Kidney tubule cell (primary cell): ENCODE measurements around the gene ZNRD2.

Source experiments
- DNase-seq: peaks from one replicate; pipeline ENCODE4 v3.0.0-alpha.2; 2018; ENCODE audit warnings: low spot score

ZNRD2 gene

GRCh38 chr11:65538232-65538914 lies 31.9 kb upstream of the ZNRD2 start:
- no peak for DNase-seq

GRCh38 chr11:65538915-65539743 lies 31.1 kb upstream of the ZNRD2 start:
- DNase-seq = no peak

DNA sequence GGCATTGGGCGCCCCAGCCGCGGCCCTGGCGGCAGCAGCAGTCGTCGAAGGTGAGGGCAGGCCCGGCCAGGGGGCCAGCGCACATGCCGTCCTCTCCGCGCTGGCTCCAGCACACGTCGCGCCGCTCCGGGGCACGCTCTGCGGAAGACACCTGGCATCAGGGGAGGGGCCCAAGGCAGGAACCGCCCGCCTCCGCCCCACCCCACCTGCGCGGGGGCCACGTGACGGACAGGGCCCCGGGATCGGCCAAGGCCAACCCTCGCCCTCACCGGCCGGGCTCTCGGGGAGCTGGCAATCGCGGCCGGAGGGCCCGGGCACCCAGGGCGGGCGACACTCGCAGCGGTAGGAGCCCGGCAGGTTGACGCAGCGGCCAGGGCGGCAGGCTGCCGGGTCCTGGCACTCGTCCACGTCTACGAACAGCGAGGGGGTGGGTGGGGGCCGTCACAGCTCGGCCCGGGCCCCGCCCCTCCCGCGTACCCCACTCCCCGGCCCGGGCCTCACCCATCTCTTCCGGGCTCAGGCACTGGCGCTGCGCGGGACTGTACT lies 30.5 kb upstream of the ZNRD2 start:
- peak; percentile 64 for DNase-seq

GRCh38 chr11:65540290-65541092 lies 29.8 kb upstream of the ZNRD2 start:
- peak; percentile 89 for DNase-seq

- DNase-seq = no peak
Observed at GRCh38 chr11:65541093-65541982, 28.9 kb upstream of the ZNRD2 start.

DNA sequence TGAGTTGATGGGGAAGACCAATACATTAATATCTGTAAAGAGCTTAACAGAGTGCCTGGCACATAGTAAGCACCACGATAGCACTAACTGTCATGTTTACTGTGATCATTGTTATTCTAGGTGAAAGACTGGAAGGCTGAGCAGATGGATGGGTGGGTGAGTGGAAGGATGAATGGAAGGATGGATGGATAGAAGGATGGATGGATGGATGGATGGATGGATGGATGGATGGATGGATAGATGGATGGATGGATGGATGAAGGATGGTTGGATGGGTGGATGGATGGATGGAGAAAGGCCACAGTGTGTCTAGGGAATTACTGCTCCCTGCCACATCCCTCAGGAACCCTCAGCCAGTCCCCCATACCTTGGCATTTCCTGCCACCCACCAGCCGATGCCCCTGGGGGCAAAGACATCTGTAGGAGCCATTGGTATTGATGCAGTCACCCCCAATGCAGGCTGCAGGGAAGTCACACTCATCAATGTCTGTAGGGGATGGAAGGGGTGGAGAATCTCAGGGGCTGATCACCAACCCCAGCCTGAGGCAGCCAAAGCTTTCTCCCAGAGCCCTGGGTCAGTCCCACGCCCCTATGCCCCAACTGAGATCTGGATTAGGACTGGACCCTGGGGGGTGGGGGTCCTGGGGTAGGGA lies 27.4 kb upstream of the ZNRD2 start:
- DNase-seq = no peak

GRCh38 chr11:65545853-65546216 lies 24.4 kb upstream of the ZNRD2 start:
- DNase-seq = no peak

DNA sequence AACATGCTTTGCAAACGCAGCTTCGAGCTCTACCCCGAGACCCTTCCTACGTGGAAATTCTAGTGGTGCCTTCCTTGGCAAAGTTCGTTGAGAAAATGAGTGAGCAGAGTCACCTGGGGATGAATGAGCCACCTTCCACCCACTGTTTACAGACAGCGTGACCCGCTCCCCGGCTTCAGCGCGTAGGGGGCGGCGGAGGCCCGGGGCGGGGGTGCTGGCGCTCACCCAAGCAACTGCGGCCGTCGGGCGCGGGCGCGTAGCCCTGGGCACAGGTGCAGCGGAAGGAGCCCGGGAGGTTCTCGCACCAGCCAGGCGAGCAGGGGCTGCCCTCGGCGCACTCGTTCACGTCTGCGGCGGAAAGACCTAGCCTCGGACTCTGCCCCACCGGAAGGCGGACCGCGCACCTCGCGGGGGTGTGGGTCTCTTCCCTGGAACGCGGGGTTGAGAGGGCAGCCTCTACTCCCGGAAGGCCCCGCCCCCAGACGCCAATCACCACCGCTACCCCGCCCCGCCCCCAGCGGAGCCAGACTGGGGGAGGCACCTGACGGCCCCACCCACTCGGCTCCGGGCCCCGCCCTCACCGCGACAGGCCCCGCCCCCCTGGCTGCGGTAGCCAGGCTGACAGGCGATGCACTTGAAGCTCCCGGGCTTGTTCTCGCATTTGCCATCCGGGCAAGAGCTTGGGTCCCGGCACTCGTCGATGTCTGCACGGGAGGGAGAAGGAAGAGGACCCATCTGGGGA lies 23.9 kb upstream of the ZNRD2 start:
- peak; percentile 86 for DNase-seq

DNA sequence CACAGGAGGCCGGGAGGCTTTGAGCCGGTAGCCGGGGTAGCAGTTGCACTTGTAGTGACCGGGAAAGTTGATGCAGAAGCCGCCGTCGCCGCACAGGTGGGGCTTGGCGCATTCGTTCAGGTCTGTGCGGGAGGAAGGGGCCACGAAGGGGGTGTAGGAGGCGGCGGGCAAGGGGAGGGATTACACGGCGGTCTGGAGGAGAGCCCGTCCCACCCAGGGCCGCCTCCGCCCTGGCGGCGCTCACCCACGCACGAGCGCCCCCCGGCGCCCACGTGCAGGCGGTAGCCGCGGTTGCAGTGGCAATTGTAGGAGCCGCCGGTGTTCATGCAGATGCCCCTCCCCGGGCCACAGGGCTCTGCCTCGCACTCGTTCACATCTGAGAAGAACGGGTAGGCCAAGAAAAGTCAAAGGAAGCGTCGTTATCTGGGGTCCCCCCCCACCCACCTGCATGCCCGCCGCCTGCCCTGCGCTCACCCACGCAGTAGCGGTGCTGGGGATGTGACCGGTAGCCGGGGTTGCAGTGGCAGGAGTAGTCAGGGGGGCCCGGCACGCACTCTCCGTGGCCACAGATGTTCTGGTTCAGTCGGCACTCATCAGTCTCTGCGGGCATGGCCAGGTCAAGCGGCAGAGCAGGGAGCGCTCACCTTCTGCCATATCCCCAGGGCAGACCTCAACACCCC lies 22.7 kb upstream of the ZNRD2 start:
- no peak for DNase-seq

GRCh38 chr11:65548395-65548794 lies 21.9 kb upstream of the ZNRD2 start:
- DNase-seq = no peak

- DNase-seq = peak; percentile 73
Observed at GRCh38 chr11:65549096-65549495, 21.2 kb upstream of the ZNRD2 start.

DNA sequence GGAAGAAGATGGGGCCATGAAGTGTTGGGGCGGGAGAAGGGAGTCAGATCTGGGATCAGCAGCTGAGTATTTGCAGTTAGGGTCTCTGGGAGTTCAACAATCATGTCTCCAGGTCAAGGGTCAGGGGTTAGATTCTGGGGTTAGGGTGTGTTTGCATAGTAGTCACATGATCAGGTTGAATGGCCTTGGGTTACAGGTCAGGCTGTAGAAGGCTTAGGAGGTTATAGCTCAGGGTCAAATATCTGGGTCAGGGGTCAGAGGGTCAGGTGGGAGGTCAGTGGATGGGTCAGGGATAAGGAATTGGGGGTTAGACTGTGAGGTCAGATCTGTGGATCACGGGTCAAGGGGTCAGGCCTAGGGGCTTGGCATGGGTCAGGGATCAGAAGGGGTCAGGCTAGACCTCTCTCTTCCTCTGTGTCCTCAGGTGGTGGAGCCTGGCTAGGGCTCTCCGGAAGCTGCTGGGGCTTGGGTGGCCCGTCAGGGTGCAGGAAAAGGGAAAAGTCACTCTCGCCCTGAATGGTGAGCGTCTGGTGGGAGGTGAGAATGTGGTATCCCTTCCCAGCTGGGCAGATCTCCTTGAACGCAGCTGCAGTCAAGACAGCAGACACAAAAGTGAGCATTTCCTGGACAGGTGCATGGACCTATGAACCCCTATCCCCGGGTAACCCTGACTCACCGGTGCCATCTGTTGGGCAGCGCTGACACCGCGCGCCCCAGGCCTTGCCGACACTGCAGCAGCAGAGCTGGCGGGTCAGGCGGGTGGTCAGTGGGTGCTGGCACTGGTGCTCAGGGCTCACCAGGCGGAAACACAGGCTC lies 18.5 kb upstream of the ZNRD2 start:
- peak; percentile 69 for DNase-seq

GRCh38 chr11:65552388-65552951 lies 17.8 kb upstream of the ZNRD2 start:
- DNase-seq = no peak

- no peak for DNase-seq
Observed at GRCh38 chr11:65553301-65554001, 16.8 kb upstream of the ZNRD2 start.

DNA sequence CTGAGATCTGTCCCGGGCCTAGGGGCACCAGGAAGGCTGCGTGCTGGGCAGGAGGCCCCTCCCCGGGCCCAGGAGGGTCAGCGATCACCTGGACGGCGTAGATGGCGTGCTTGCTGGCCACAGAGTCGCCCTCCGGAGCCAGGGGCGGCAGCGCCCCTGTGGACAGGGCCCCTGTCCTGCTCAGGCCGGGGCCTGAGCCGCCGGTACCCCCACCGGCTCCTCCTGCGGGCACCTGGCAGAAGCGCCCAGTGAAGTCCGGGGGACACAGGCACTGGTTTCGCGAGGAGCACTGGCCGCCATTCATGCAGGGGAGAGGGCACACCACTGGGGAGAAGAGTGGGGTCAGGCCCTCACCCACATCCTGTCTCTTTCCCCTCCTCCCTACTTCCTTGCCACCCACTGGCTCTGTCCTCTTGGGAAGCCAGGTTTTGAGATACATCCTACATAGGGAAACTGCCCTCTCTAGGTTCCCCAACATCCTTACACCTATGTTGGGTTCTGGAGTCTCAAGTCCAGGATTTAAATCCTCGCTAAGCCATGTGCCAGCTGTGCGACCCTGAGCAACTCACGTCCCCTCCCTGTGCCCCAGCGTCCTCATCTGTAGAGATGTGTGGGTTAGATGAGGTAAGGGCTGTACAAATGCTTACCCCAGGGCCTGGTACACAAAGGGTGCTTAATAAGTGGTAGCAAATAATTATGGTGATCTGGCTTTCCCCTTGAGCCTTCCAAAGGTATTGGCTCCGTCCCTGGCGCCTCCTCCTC lies 16.0 kb upstream of the ZNRD2 start:
- no peak for DNase-seq

DNA sequence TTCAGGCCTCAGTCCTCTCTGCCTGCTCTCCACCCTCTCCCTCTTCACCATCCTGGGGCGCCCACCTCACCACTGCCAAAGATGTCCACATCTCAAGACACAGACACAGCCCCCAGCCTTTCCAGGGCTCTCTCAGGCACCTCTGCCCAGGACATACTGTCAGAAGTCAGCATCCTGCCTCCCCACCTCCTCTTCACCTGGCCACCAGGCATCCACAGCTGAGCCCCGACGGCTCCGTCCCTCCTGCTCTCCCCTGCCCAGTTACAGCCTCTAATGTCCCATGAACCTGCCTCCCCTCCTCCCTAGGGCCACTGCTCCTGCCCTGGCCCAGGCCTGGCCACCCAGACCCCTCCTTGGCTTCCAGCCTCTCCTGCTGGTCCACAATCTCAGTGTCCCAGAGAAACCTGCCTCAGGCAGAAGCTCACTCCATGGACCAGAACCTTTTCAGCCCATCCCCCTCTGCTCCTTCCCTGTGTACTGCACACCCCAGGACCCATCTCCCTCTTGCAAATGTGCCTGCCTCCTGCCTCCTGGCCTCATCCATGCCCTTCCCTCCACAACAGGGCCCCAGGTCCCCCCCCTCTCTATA lies 15.3 kb upstream of the ZNRD2 start:
- DNase-seq = no peak
